Smooth muscle cell (in vitro differentiated cells): ENCODE data around the gene MACROD2. TPM values are rescaled to one million over a fixed set of nuclear protein-coding genes. Genes with fewer than 3 reads are reported as not detected.
"Not testable (repeated sequence)": the region's sequence is repeated elsewhere in the genome, so short reads cannot be mapped to it uniquely, and the experiment has no call there.

ENCODE experiments used
- DNase-seq: peaks from one replicate; lab custom pipeline; 2025; ENCODE audit not compliant: unreplicated experiment; lab: John Stamatoyannopoulos, UW
- H2AFZ ChIP-seq: fragments of 200-600 bp; sonication (generic); 2 replicates; pipeline ENCODE4 v1.6.0; 2016; ENCODE audit warnings: antibody characterized with exemption, low read depth, mild to moderate bottlenecking
- H3F3A ChIP-seq: fragments of 200-600 bp; sonication (generic); 2 replicates; pipeline ENCODE4 v1.6.0; 2017; ENCODE audit warnings: antibody characterized with exemption, low read depth
- H3K27ac ChIP-seq: fragments of 200-600 bp; sonication (generic); 2 replicates; pipeline ENCODE4 v1.5.1; 2016; ENCODE audit warnings: low read depth, mild to moderate bottlenecking
- H3K27me3 ChIP-seq: fragments of 200-600 bp; sonication (generic); 2 replicates; pipeline ENCODE4 v1.6.1; 2016; ENCODE audit warnings: low read depth, mild to moderate bottlenecking
- H3K36me3 ChIP-seq: fragments of 200-600 bp; sonication (generic); 2 replicates; pipeline ENCODE4 v1.5.1; 2016; ENCODE audit warnings: low read depth
- H3K4me1 ChIP-seq: fragments of 200-600 bp; sonication (generic); 2 replicates; pipeline ENCODE4 v1.5.1; 2016; ENCODE audit warnings: low read depth
- H3K4me2 ChIP-seq: fragments of 200-600 bp; sonication (generic); 2 replicates; pipeline ENCODE4 v1.6.0; 2016; ENCODE audit warnings: mild to moderate bottlenecking
- H3K4me3 ChIP-seq: fragments of 200-600 bp; sonication (generic); 2 replicates; pipeline ENCODE4 v1.5.1; 2016; ENCODE audit warnings: mild to moderate bottlenecking
- H3K79me2 ChIP-seq: fragments of 200-600 bp; sonication (generic); 2 replicates; pipeline ENCODE4 v1.6.0; 2016; ENCODE audit warnings: low read depth, mild to moderate bottlenecking
- H3K9ac ChIP-seq: fragments of 200-600 bp; sonication (generic); 2 replicates; pipeline ENCODE4 v1.6.0; 2016; ENCODE audit warnings: low read depth
- H3K9me3 ChIP-seq: fragments of 200-600 bp; sonication (generic); replicated peaks from 2 replicates; pipeline ENCODE4 v1.5.1; 2016; ENCODE audit warnings: low read depth
- H4K20me1 ChIP-seq: fragments of 200-600 bp; sonication (generic); 2 replicates; pipeline ENCODE4 v1.6.0; 2016; ENCODE audit warnings: low read depth
- WGBS: methylation state at CpG from one replicate; pipeline ENCODE4 v1.1.7; 2016; ENCODE audit warnings: low lambda C conversion rate; 5-methylcytosine and 5-hydroxymethylcytosine counted together
- polyA plus RNA-seq: library from polyadenylated mRNA; unstranded; fragments of >200 nt; fragmentation: Nextera tagmentation; extraction: Ambion mirVana; gene quantifications from 2 replicates; pipeline ENCODE4 v1.2.1, GENCODE V29; 2016
- total RNA-seq: library from RNA; depleted of rRNA; stranded (reverse); fragments of >200 nt; gene quantifications from 2 replicates; pipeline ENCODE4 v1.2.3, GENCODE V29; 2014
- TF ChIP-seq, protein P1 (sequence below): fragments of 200-600 bp; sonication (generic); IDR thresholded peaks from 2 replicates; pipeline ENCODE4 v1.5.1; 2017; ENCODE audit warnings: borderline replicate concordance, mild to moderate bottlenecking, antibody characterized with exemption; ENCODE audit not compliant: insufficient read depth, poor library complexity, severe bottlenecking

Gene MACROD2
- total and polyA plus RNA-seq, 2 experiments from 2014 or later: 0.04 to 0.32 TPM

DNA sequence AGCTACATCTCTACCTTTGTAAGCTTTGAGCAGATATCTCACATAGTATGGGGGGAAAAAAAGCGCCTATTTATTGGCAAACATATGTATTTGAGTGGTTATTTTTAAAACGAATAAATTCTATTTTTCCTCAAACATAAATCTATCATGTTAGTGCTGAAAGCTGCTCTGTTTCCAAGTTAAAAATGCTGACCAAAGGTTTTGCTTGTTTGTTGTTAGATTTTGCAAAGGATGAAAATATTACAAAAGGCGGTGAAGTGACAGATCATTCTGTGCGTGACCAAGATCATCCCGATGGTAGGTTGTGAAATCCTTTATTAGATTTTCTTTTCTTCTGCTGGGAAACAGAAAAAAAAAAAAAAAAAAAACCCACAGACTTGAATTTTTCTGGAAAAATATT lies 1972.0 kb downstream of the MACROD2 start:
- Histone ChIP-seq H2AFZ (no peak overlapping the region), H3K9me3 (no peaks in the 10 kb centered on the region), H3K9ac (no peak overlapping the region), H3K79me2 (no peaks in the 10 kb centered on the region), H3K4me3 (no peak overlapping the region), H3F3A (no peaks in the 10 kb centered on the region), H3K27ac (no peak overlapping the region), H3K27me3 (no peaks in the 10 kb centered on the region), H3K4me2 (no peak overlapping the region), H3K4me1 (no peaks in the 10 kb centered on the region), H3K36me3 (no peaks in the 10 kb centered on the region), H4K20me1 (no peaks in the 10 kb centered on the region)
- WGBS: 93% methylated on average over 5 of the region's 5 CpGs
- TF ChIP-seq, protein P1, sequence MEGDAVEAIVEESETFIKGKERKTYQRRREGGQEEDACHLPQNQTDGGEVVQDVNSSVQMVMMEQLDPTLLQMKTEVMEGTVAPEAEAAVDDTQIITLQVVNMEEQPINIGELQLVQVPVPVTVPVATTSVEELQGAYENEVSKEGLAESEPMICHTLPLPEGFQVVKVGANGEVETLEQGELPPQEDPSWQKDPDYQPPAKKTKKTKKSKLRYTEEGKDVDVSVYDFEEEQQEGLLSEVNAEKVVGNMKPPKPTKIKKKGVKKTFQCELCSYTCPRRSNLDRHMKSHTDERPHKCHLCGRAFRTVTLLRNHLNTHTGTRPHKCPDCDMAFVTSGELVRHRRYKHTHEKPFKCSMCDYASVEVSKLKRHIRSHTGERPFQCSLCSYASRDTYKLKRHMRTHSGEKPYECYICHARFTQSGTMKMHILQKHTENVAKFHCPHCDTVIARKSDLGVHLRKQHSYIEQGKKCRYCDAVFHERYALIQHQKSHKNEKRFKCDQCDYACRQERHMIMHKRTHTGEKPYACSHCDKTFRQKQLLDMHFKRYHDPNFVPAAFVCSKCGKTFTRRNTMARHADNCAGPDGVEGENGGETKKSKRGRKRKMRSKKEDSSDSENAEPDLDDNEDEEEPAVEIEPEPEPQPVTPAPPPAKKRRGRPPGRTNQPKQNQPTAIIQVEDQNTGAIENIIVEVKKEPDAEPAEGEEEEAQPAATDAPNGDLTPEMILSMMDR: no peak
- DNase-seq: no peak

DNA sequence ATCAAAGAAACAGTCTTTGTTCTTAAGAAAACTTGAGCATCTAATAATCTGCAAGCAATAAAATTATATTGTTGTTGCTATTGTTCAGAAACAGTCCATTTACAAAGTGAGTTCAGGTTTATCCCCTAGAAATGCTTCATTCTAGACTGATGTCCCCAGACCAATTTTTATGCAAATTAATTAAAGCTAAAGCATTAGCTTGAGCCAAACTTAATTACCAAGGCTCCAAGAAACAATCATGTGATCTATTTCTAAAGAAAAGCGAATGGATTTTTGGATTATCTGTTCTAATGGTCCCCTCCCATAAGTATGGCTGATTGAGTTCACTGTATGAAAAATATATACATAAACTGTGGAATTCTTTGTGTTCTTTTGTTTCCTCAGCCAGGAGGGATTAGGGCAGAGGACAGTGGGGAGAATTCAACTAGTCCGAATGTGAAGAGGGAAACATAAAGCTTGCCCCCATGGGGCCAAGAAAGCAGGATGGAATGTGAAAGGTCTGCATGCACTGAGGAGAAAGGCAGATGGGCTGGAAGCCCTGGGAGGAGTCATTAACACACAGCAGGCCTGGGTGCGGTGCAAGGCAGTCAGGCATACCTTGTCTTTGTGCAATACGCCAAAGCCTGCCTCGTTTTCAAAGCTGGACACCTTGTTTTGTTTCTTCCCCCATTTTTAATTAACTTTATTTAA lies 1980.9 kb downstream of the MACROD2 start:
- peaks cover 37% of the 10 kb centered on the region for H3K4me1 ChIP-seq
- TF ChIP-seq, protein P1: no peak
- DNase-seq: no peak
- H3K4me3 ChIP-seq: no peak overlapping the region
- H3K27me3 ChIP-seq: no peaks in the 10 kb centered on the region
- no peaks in the 10 kb centered on the region for H3K9me3 ChIP-seq
- H3K79me2 ChIP-seq: no peaks in the 10 kb centered on the region
- no peaks in the 10 kb centered on the region for H3K36me3 ChIP-seq
- H2AFZ ChIP-seq: no peak overlapping the region
- H3K4me2 ChIP-seq: no peak overlapping the region
- 29% methylated on average over 5 of the region's 5 CpGs for WGBS
- H3K27ac ChIP-seq: no peak overlapping the region
- no peak overlapping the region for H3K9ac ChIP-seq
- H4K20me1 ChIP-seq: no peaks in the 10 kb centered on the region
- H3F3A ChIP-seq: no peaks in the 10 kb centered on the region

DNA sequence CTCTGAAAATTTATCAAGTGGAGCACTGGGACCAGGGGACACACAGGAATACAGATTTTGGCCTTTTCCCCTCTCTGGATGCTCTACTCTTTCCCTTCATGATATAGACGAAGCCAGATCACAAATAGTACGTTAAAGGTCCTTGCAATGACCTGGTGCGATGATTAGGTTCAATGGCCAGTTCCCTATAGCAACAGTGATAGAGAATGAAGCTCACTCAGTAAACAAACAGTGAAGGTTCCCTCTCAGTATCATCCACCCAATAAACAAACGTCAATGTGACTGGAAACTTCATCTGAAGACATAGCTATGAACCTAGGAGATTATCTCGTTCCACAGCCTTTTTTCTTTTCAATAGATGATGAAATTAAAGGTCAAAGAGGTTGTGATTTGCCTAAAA lies 1981.7 kb downstream of the MACROD2 start:
- peaks cover 37% of the 10 kb centered on the region for H3K4me1 ChIP-seq
- no peak for DNase-seq
- H3F3A ChIP-seq: no peaks in the 10 kb centered on the region
- H3K9me3 ChIP-seq: no peaks in the 10 kb centered on the region
- H3K27me3 ChIP-seq: no peaks in the 10 kb centered on the region
- no peak overlapping the region for H3K9ac ChIP-seq
- no peak overlapping the region for H3K27ac ChIP-seq
- no peaks in the 10 kb centered on the region for H3K79me2 ChIP-seq
- H3K4me2 ChIP-seq: no peak overlapping the region
- no peak overlapping the region for H2AFZ ChIP-seq
- H3K4me3 ChIP-seq: no peak overlapping the region
- H3K36me3 ChIP-seq: no peaks in the 10 kb centered on the region
- TF ChIP-seq, protein P1: no peak
- 84% methylated on average over 5 of the region's 5 CpGs for WGBS
- no peaks in the 10 kb centered on the region for H4K20me1 ChIP-seq

DNA sequence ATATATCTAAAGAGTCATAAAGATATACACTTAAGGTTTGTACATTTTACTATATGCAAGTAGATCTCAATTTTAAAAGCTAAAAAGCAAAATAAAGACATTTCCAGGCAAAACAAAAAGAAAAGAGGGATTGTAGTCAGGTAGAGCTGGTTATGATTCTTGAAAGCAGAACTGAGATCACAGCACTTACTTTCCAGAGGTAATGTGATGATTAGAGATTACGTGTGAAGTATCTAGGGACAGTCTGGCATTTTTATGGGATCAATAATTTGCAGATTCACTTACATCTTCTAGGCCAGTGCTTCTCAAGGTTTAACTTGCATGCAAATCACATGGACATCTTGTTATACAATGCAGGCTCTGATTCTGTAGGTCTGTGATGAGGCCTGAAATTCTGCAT lies 1982.4 kb downstream of the MACROD2 start:
- Histone ChIP-seq H3K36me3 (no peaks in the 10 kb centered on the region), H3K4me1 (peaks cover 37% of the 10 kb centered on the region), H3K27ac (no peak overlapping the region), H3F3A (no peaks in the 10 kb centered on the region), H3K79me2 (no peaks in the 10 kb centered on the region), H3K9me3 (no peaks in the 10 kb centered on the region), H2AFZ (no peak overlapping the region), H4K20me1 (no peaks in the 10 kb centered on the region), H3K27me3 (no peaks in the 10 kb centered on the region), H3K4me3 (no peak overlapping the region), H3K9ac (no peak overlapping the region), H3K4me2 (no peak overlapping the region)
- TF ChIP-seq, protein P1: no peak
- DNase-seq: no peak
- 88% methylated on average over 1 of the region's 1 CpG for WGBS

DNA sequence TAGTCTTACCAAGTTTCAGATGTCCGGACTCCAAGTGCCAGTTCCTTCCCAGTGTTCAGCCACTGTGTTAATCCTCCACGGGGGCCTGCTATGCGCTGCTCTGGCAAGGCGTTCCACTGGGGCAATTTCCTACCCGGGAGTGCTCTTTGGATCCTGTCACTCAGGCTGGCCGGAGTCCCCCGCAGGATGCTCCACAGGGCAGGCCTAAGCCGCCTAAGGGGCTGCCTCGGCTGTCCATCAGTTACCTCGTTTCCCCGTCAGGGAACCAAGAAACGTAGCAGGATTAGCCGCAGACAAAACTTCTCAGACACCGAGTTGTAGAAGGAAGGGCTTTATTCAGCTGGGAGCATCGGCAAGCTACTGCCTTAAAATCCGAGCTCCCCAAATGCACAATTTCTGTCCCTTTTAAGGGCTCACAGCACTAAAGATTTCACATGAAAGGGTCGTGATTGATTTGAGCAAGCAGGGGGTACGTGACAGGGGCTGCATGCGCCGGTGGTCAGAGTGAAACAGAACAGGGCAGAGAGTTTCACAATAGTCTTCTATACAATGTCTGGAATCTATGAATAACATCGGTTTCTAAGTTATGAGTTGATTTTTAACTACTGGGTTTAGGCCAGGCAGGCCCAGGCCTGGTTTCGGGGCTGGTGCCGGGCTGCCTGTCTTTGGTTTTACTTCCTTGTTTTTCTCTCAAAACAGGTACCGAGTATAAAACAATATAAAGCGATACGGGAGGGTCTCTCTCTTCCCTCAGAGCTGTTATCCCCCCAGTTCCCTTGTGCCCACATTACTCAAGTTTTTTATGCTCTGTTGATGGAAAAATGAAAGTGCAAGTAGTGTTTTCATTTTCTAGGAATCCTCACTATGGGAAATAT lies 1990.4 kb downstream of the MACROD2 start:
- H3K4me1 ChIP-seq, H4K20me1 ChIP-seq, H3F3A ChIP-seq, H3K27ac ChIP-seq, DNase-seq, H3K79me2 ChIP-seq, H3K4me3 ChIP-seq, H3K9ac ChIP-seq, H3K9me3 ChIP-seq, H2AFZ ChIP-seq, H3K36me3 ChIP-seq, H3K4me2 ChIP-seq, H3K27me3 ChIP-seq: not testable (repeated sequence)
- WGBS: 94% methylated on average over 26 of the region's 26 CpGs
